ENCODE data around the gene VANGL2. TPM values are rescaled to one million over a fixed set of nuclear protein-coding genes. Genes with fewer than 3 reads are reported as not detected.

The VANGL2 gene
- polyA plus RNA-seq, 3 donors = 0.01 TPM; not detected in 2

- Mint-ChIP-seq H3K27me3 (ENCODE audit: low read depth in 3 of 3) (peaks cover 0 to 5% (median 1%) of the 10 kb centered on the region in 3 donors), H3K9me3 (no peaks in the 10 kb centered on the region), H3K27ac (peak overlapping the region in 1 of 7 donors; percentile 11), H3K4me3 (no peak overlapping the region), H3K36me3 (no peaks in the 10 kb centered on the region), H3K4me1 (peaks cover 27% of the 10 kb centered on the region)
- Histone ChIP-seq H3K27me3 (ENCODE audit: control insufficient read depth in 2 of 2, insufficient read depth in 2 of 2, low read length in 2 of 2) (no peaks in the 10 kb centered on the region), H4K20me1 (ENCODE audit: insufficient read depth, low read length) (no peaks in the 10 kb centered on the region), H3K36me3 (replicated peaks in 1 of 2; ENCODE audit: control insufficient read depth in 1 of 2, insufficient read depth in 2 of 2, low read length in 2 of 2) (no peaks in the 10 kb centered on the region), H2AFZ (ENCODE audit: insufficient read depth, low read depth, low read length, poor library complexity, severe bottlenecking) (no peak overlapping the region), H3K9ac (ENCODE audit: insufficient read depth, low read length, poor library complexity, severe bottlenecking) (no peak overlapping the region), H3K27ac (ENCODE audit: low read depth in 1 of 2, low read length in 2 of 2) (no peak overlapping the region), H3K4me1 (ENCODE audit: control insufficient read depth in 1 of 2, insufficient read depth in 2 of 2, low read length in 2 of 2) (peaks cover 14 to 20% of the 10 kb centered on the region in 2 donors), H3K4me3 (replicated peaks in 1 of 3; ENCODE audit: low read depth in 2 of 3, low read length in 3 of 3) (no peak overlapping the region), H3K79me2 (ENCODE audit: insufficient read depth, low read length) (no peaks in the 10 kb centered on the region), H3K4me2 (replicated peaks; ENCODE audit: extremely low read depth, low read length, poor library complexity, severe bottlenecking) (no peak overlapping the region), H3K9me3 (replicated peaks in 1 of 2; ENCODE audit: control insufficient read depth in 1 of 2, insufficient read depth in 1 of 2, low read length in 2 of 2) (no peaks in the 10 kb centered on the region)
- TF ChIP-seq CTCF (IDR thresholded peaks at IDR 0.05) = no peak
- intact Hi-C loops (cut with micrococcal nuclease) = loop anchor here in 1 of 2 donors (2.0 kb wide), 1 partner anchor 179 kb away; no protein-coding TSS in a partner anchor
- no peak for DNase-seq
- 98% methylated on average over 7 of the region's 7 CpGs for WGBS (ENCODE audit: insufficient coverage)
Observed at GRCh38 chr1:160427625-160428024, 27.3 kb downstream of the VANGL2 start.

GRCh38 chr1:160428053-160428452 lies 27.7 kb downstream of the VANGL2 start:
- Histone ChIP-seq H2AFZ (ENCODE audit: insufficient read depth, low read depth, low read length, poor library complexity, severe bottlenecking) (no peak overlapping the region), H3K4me1 (ENCODE audit: control insufficient read depth in 1 of 2, insufficient read depth in 2 of 2, low read length in 2 of 2) (peaks cover 16 to 24% of the 10 kb centered on the region in 2 donors)
- H3K9me3 Mint-ChIP-seq = no peaks in the 10 kb centered on the region

More at GRCh38 chr1:160428053-160428452, 27.7 kb downstream of the VANGL2 start:
- Mint-ChIP-seq H3K4me3 (no peak overlapping the region), H3K27ac (peak overlapping the region in 2 of 7 donors; percentile 31 to 70), H3K27me3 (ENCODE audit: low read depth in 3 of 3) (peaks cover 0 to 5% (median 1%) of the 10 kb centered on the region in 3 donors), H3K36me3 (no peaks in the 10 kb centered on the region), H3K4me1 (peaks cover 29% of the 10 kb centered on the region)
- Histone ChIP-seq H3K9me3 (replicated peaks in 1 of 2; ENCODE audit: control insufficient read depth in 1 of 2, insufficient read depth in 1 of 2, low read length in 2 of 2) (no peaks in the 10 kb centered on the region), H3K4me3 (replicated peaks in 1 of 3; ENCODE audit: low read depth in 2 of 3, low read length in 3 of 3) (no peak overlapping the region), H3K27me3 (ENCODE audit: control insufficient read depth in 2 of 2, insufficient read depth in 2 of 2, low read length in 2 of 2) (no peaks in the 10 kb centered on the region), H4K20me1 (ENCODE audit: insufficient read depth, low read length) (no peaks in the 10 kb centered on the region), H3K36me3 (replicated peaks in 1 of 2; ENCODE audit: control insufficient read depth in 1 of 2, insufficient read depth in 2 of 2, low read length in 2 of 2) (no peaks in the 10 kb centered on the region), H3K4me2 (replicated peaks; ENCODE audit: extremely low read depth, low read length, poor library complexity, severe bottlenecking) (no peak overlapping the region), H3K9ac (ENCODE audit: insufficient read depth, low read length, poor library complexity, severe bottlenecking) (no peak overlapping the region), H3K79me2 (ENCODE audit: insufficient read depth, low read length) (no peaks in the 10 kb centered on the region), H3K27ac (ENCODE audit: low read depth in 1 of 2, low read length in 2 of 2) (no peak overlapping the region)
- no peak for TF ChIP-seq CTCF (IDR thresholded peaks at IDR 0.05)
- intact Hi-C loops (cut with micrococcal nuclease) = loop anchor here in 1 of 2 donors (2.0 kb wide), 1 partner anchor 179 kb away; no protein-coding TSS in a partner anchor
- 96% methylated on average over 7 of the region's 8 CpGs for WGBS (ENCODE audit: insufficient coverage)
- no peak for DNase-seq
